GM19438 (cell line): ENCODE data around the gene RASGEF1C.

Source experiments
- ATAC-seq: cut with Tn5 transposase; IDR thresholded peaks from one replicate; pipeline ENCODE4 v1.9.1; 2021; ENCODE audit warnings: low read depth; ENCODE audit not compliant: unreplicated experiment

Gene RASGEF1C

DNA sequence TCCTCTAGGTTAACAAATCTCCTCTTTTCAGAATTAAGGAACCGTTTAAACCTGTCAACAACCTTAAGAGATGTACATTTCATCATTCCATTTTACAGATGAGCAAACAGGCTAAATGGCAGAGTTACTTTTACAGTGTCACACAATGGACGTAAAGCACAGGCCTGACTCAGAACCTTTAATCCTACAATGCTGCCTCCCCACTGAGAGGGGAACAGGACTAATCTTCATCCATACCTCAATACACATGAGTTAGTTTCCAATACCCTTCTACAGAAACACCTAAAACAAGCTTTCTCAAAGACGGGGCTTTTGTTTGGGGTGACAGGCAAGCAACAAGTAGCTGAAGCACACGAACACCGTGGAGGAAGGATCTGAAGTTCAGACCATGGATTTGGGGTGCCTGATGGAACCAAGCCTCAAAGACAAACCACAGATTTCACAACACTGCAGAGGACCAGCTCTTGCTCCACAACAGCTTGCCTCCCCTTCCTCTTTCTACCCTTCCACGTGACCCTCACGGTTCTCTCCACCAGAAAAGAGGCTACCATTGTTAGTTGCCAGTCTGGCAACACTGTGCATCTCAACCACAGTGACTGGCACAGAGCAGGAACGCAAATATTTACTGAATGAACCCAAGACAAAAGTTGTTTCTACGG, 139.3 kb downstream of the RASGEF1C start:
- no peak for ATAC-seq

DNA sequence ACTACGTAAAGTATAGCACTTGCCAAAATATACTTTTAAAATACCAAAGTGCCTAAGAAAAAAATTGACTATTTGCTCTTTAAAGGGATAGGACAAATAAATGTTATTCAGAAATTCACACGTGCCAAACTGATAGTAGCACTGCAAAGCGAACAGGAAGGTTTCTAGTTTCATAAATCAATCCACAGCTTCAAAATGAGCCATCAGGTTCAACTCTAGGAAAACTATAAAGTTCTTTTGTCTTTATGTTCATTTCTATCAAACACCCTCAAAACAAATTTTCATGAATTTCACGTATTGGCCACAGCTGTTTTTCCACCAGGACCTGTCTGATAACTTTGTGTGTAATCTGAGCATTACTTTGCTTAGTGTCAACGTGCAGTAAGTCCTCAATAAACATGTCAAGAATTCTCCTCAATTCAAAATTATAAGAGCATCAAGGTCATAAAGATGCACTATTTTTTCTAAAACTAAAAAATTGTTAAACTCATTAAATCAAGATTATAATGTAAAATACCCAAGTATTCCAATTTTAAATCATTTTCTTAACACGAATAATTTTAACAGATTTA, 140.4 kb downstream of the RASGEF1C start:
- no peak for ATAC-seq

DNA sequence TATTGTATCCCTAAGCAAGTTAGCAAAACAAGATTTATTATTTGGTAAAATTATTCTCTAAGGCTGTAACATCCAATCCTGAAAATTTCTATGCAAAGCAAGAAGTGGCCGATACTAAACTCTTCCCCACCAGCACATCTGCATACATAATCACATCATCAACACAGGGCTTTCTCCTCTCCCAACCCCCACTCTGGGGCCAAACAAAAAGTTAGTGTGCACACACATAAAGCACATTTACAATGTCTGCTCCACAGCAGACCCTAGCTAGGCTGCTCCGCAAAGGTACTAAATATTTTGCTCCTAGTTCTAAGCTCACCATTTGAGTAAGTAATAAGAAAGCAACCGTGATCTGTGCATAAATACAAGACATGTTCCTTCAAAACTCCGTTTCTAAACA, 141.0 kb downstream of the RASGEF1C start:
- no peak for ATAC-seq

DNA sequence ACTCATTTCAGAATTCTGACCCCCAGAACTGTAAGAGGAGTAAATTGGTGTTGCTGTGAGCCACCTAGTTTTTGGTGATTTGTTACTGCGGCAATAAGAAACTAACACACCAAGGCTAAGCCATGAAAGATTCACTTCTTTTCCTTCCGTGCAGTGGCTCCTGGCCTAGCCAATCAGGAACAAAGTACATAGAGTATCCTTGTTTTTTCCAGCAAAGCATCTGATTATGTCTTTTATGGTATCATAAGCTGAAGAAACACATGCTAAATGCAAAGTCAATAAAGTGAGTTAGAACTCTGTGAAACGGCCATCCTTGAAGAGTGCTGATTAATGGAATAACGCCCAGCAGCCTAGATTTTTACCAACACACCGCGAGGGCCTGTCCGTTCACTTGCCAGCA, 148.8 kb downstream of the RASGEF1C start:
- ATAC-seq = no peak

DNA sequence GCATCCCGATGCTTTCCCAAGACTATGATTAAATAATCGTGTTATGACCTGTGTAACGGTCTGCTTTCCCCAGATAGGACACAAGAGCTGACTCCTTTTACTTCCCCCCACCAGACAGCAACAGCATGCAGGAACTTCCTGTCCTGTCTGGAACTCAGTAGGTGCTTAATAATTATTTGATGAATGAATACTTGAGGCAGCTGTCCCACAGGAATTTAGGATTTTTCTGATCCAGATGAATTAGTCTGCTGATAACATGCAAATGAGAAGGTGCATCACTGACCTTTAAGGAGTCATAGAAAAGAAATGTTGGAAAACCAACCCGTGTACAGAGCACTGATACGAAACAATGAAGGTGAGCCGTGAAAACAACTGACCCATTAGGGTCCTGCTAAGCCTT, 149.7 kb downstream of the RASGEF1C start:
- no peak for ATAC-seq

DNA sequence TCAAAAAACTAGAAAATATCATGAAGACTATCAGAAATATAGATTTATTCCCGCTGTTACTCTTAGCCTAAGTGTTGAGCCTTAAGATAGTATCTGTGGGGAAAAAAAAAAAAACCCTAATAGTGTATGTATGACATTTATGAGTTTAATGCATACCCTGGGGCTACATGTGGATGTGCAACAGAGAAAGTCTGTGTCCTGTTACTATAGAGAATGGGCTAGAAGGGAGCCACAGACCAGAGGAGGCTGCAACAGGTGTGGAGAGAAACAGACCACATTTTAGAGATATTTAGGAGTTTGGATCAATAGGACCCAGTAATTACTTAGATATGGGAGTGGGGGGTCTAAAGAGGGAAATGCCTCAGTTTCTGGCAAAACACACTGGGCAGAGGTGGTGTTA, 152.9 kb downstream of the RASGEF1C start:
- ATAC-seq = no peak

DNA sequence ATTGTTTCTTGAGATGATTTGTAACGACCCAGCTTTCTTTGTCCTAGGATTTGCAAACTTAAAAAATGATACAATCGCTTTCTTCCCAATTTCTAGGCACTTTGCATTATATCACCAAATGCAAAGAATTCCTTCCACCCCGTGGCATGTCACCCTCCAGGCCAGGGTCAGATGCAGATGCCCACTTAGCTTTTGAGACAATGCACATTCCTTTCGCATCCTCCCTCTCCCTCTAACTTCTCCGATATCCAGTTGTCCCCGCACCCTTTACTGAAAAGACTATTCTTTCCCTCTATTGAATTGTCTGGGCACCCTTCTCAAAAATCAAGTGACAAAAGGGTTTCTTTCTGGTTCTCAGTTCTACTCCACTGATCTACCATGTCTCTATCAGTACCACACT, 154.8 kb downstream of the RASGEF1C start:
- ATAC-seq = no peak

DNA sequence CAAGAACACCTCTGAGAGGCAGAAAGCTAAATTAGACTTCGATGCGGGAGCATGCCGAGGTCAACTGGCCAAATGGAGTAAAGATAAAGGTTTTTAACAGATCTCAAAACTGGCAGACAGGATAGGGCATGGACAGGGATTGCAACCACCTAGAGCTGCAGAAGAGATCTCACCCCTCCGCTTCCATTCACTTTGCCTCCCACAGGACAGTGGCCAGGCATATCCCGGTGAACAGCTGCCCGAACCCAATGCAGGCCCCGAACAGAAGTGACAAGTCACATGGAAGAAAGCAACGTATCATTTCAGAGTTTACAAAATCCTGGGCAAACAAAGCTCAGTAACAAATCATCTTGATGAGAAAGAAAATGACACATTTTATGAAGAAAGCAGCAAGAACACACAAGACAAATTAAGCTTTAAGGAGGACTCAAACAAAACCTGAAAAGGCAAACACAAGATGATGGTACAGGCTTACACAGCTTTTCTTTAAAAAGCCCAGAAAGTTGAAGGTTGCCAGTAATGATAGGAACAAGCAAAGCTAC, 155.9 kb downstream of the RASGEF1C start:
- ATAC-seq = no peak

DNA sequence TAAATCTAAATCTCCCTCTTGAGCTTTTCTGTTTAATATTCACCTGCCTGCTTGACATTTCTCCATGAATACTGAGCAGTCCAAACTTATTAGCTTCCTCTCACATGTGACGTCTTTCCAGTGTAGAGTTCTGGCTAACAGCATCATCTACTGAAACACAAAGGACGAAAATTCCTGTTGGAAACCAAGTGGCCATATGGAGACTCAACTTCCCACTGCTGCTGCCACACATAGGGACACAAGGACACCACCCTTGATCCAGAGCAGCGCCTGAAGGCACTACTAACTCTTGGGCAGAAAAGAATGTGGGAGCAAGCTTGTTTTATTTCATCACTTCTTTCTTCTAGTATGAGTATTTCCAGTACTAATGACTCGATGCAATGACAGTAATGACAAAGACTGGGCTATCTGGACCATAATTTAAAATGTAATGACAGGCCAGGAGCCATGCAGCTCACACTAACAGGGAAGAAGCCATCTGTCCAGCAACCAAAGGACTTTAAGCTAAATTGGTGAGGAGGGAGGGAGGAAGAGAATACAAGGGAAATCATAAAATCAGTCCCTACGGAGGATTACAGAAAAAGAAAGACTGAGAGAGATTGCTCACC, 156.7 kb downstream of the RASGEF1C start:
- no peak for ATAC-seq
